CD4-positive, alpha-beta T cell (primary cell): Measurements from ENCODE around the gene PMF1. TPM values are rescaled to one million over a fixed set of nuclear protein-coding genes. Genes with fewer than 3 reads are reported as not detected.

Experiments used
- ATAC-seq: fragments of 200-7000 bp; cut with Tn5 transposase; one replicate; pipeline ENCODE4 v1.10.0; 2022; ENCODE audit warnings: mild to moderate bottlenecking; ENCODE audit not compliant: poor library complexity
- CTCF ChIA-PET: fragments of 350-600 bp; sonication (Branson Sonifier 250); formaldehyde crosslinking; loops from one replicate; lab custom pipeline; 2021; ENCODE audit warnings: antibody characterized with exemption, inconsistent platforms; lab: Charles Lee
- POLR2A ChIA-PET: fragments of 350-600 bp; sonication (Branson Sonifier 250); formaldehyde crosslinking; loops from one replicate; lab custom pipeline; 2021; ENCODE audit warnings: antibody characterized with exemption, inconsistent platforms; lab: Charles Lee
- DNase-seq, 14 experiments: peaks; one replicate each; pipeline ENCODE4 v3.0.0-alpha.2; 2013 to 2020; ENCODE audit warnings: mixed read lengths in 2 of 14
- H3K27ac ChIP-seq, 2 donors: one replicate each; pipeline versions ENCODE4 v1.5.1 to v1.7.0; 2013; ENCODE audit warnings: low read length in 2 of 2, low read depth in 1 of 2, mild to moderate bottlenecking in 1 of 2
- H3K27me3 ChIP-seq, 2 experiments: 1 replicate in 1 of 2; 2 replicates in 1 of 2; pipeline versions ENCODE4 v1.6.1 to v1.7.0; 2013; ENCODE audit warnings: low read length in 2 of 2, control low read depth in 1 of 2, mild to moderate bottlenecking in 1 of 2, moderate library complexity in 1 of 2; ENCODE audit not compliant: insufficient read depth in 2 of 2, control insufficient read depth in 1 of 2
- H3K36me3 ChIP-seq: one replicate; pipeline ENCODE4 v1.6.1; 2013; ENCODE audit warnings: low read length, control low read depth; ENCODE audit not compliant: insufficient read depth
- H3K4me1 ChIP-seq: one replicate; pipeline ENCODE4 v1.6.1; 2013; ENCODE audit warnings: low read length, control low read depth; ENCODE audit not compliant: insufficient read depth
- H3K4me3 ChIP-seq: one replicate; pipeline ENCODE4 v1.5.1; 2013; ENCODE audit warnings: mild to moderate bottlenecking, low read length, moderate library complexity
- H3K9me3 ChIP-seq, 2 experiments: 1 replicate in 1 of 2; 2 replicates in 1 of 2; pipeline versions ENCODE4 v1.6.1 to v1.7.0; 2013; ENCODE audit warnings: low read length in 2 of 2, mild to moderate bottlenecking in 2 of 2, control low read depth in 1 of 2, moderate library complexity in 1 of 2; ENCODE audit not compliant: control insufficient read depth in 1 of 2, insufficient read depth in 1 of 2
- H3K27ac Mint-ChIP-seq: one replicate; pipeline ENCODE4 v1.8.0; 2020; ENCODE audit warnings: mixed read lengths
- H3K27me3 Mint-ChIP-seq: one replicate; pipeline ENCODE4 v1.8.0; 2021; ENCODE audit warnings: mixed read lengths
- H3K36me3 Mint-ChIP-seq: one replicate; pipeline ENCODE4 v1.8.0; 2021; ENCODE audit warnings: low read depth, mixed read lengths
- H3K4me1 Mint-ChIP-seq: one replicate; pipeline ENCODE4 v1.8.0; 2021; ENCODE audit warnings: low read depth, mixed read lengths
- H3K4me3 Mint-ChIP-seq: one replicate; pipeline ENCODE4 v1.8.0; 2020; ENCODE audit warnings: mild to moderate bottlenecking, mixed read lengths
- H3K9me3 Mint-ChIP-seq: one replicate; pipeline ENCODE4 v1.8.0; 2020; ENCODE audit warnings: mixed read lengths
- CTCF ChIP-seq: fragments of 200-600 bp; IDR thresholded peaks from one replicate; pipeline ENCODE4 v1.8.0; 2022; ENCODE audit warnings: antibody characterized with exemption, mild to moderate bottlenecking
- intact Hi-C, 2 experiments: fragments of 100-400 bp; cut with DNase I in 1 of 2; cut with micrococcal nuclease in 1 of 2; formaldehyde crosslinking; loops; one replicate each; pipeline versions ENCODE4 v1.15.1 to v1.9.0; 2023 to 2025; cut with DNase I, micrococcal nuclease
- total RNA-seq, 174 experiments: library from RNA in 2 of 174; stranded (reverse) in 2 of 174; gene quantifications; one replicate each; pipeline ENCODE4 v1.2.3 and lab custom pipeline; 2021 to 2026

PMF1 gene
- total RNA-seq, 2 experiments from 2014 or later, result 58.0 to 61.2 TPM

- Mint-ChIP-seq H3K4me1 (peaks cover 43% of the 10 kb centered on the region), H3K9me3 (no peaks in the 10 kb centered on the region), H3K27ac (no peak overlapping the region), H3K4me3 (no peak overlapping the region), H3K27me3 (no peaks in the 10 kb centered on the region), H3K36me3 (peaks cover 41% of the 10 kb centered on the region)
- TF ChIP-seq CTCF, result no peak
- DNase-seq, result no peak
- no peak for ATAC-seq
- peaks cover 65% of the 10 kb centered on the region for H3K36me3 ChIP-seq
- no peaks in the 10 kb centered on the region for H3K9me3 ChIP-seq
- H3K27ac ChIP-seq, result no peak overlapping the region
- CTCF ChIA-PET, result no interaction called here
- intact Hi-C loops, result no loop called here
- H3K4me3 ChIP-seq, result no peak overlapping the region
- POLR2A ChIA-PET, result interaction anchor here (3.6 kb wide), 1 partner anchor 13 kb away, joined by 10 read pairs; the partner anchor contains the start of gene PMF1
- H3K4me1 ChIP-seq, result peaks cover 39% of the 10 kb centered on the region
- no peaks in the 10 kb centered on the region for H3K27me3 ChIP-seq
Measured at GRCh38 chr1:156200044-156200443, 12.8 kb upstream of the PMF1 start.

- no peak overlapping the region for H3K27ac Mint-ChIP-seq
- ChIA-PET POLR2A (interaction anchor here (2.2 kb wide), 1 partner anchor 10 kb away, joined by 8 read pairs; the partner anchor contains the start of gene PMF1), CTCF (no interaction called here)
- DNase-seq (no peak), ATAC-seq (no peak)
- no peaks in the 10 kb centered on the region for H3K9me3 ChIP-seq
- H3K27me3 Mint-ChIP-seq, result no peaks in the 10 kb centered on the region
- intact Hi-C loops, result no loop called here
- no peaks in the 10 kb centered on the region for H3K9me3 Mint-ChIP-seq
- peaks cover 69% of the 10 kb centered on the region for H3K36me3 ChIP-seq
- no peak for TF ChIP-seq CTCF
- H3K4me3 Mint-ChIP-seq, result no peak overlapping the region
- no peak overlapping the region for H3K4me3 ChIP-seq
- H3K27ac ChIP-seq, result no peak overlapping the region
- peaks cover 22% of the 10 kb centered on the region for H3K4me1 ChIP-seq
- H3K4me1 Mint-ChIP-seq, result peaks cover 27% of the 10 kb centered on the region
- peaks cover 50% of the 10 kb centered on the region for H3K36me3 Mint-ChIP-seq
- no peaks in the 10 kb centered on the region for H3K27me3 ChIP-seq
Measured at GRCh38 chr1:156203331-156203730, 9.5 kb upstream of the PMF1 start.

- Histone ChIP-seq H3K4me3 (no peak overlapping the region), H3K27me3 (no peaks in the 10 kb centered on the region), H3K27ac (no peak overlapping the region), H3K36me3 (peaks cover 69% of the 10 kb centered on the region), H3K9me3 (no peaks in the 10 kb centered on the region), H3K4me1 (peaks cover 8% of the 10 kb centered on the region)
- Mint-ChIP-seq H3K9me3 (no peaks in the 10 kb centered on the region), H3K27ac (no peak overlapping the region), H3K4me3 (no peak overlapping the region), H3K4me1 (peaks cover 14% of the 10 kb centered on the region), H3K27me3 (no peaks in the 10 kb centered on the region), H3K36me3 (peaks cover 50% of the 10 kb centered on the region)
- ChIA-PET CTCF (no interaction called here), POLR2A (interaction anchor here (2.2 kb wide), 1 partner anchor 8 kb away, joined by 8 read pairs; the partner anchor contains the start of gene PMF1)
- no peak for ATAC-seq
- intact Hi-C loops, result no loop called here
- DNase-seq, result no peak
- no peak for TF ChIP-seq CTCF
Measured at GRCh38 chr1:156204686-156205085, 8.1 kb upstream of the PMF1 start.
